GM12801 (cell line): ENCODE results near the gene AGER.

Source experiments
- CTCF ChIP-seq: IDR thresholded peaks from one replicate; pipeline ENCODE4 v1.5.1; 2011; ENCODE audit warnings: control low read depth; ENCODE audit not compliant: insufficient read length; ENCODE audit errors: extremely low read depth

Gene AGER

GRCh38 chr6:32167154-32167760 lies 16.8 kb downstream of the AGER start:
- no peak for TF ChIP-seq CTCF

GRCh38 chr6:32166411-32167061 lies 17.5 kb downstream of the AGER start:
- TF ChIP-seq CTCF = no peak

GRCh38 chr6:32164295-32164694 lies 19.8 kb downstream of the AGER start, which contains the start of gene EGFL8:
EGFL8 (plus strand) TSS chr6:32164595; CDS start chr6:32166166, 1,571 bp downstream.
- TF ChIP-seq CTCF = no peak

GRCh38 chr6:32163559-32164258 lies 20.3 kb downstream of the AGER start:
- TF ChIP-seq CTCF = no peak

GRCh38 chr6:32158052-32158451 lies 26.0 kb downstream of the AGER start:
- no peak for TF ChIP-seq CTCF

- no peak for TF ChIP-seq CTCF
Measured at GRCh38 chr6:32156891-32157290, 27.2 kb downstream of the AGER start.

- TF ChIP-seq CTCF = no peak
Measured at GRCh38 chr6:32154514-32155161, 29.4 kb downstream of the AGER start.
